HepG2 (cell line): Measurements from ENCODE around the gene EMILIN1. TPM values are rescaled to one million over a fixed set of nuclear protein-coding genes. Genes with fewer than 3 reads are reported as not detected.

Source experiments
- CERS6 ChIP-seq: sonication (generic); formaldehyde crosslinking; IDR thresholded peaks from 2 replicates; pipeline ENCODE4 v1.5.0; 2020; ENCODE audit warnings: missing genetic modification reagents
- ISL2 ChIP-seq: sonication (generic); formaldehyde crosslinking; IDR thresholded peaks from 2 replicates; pipeline ENCODE4 v1.5.0; 2020; ENCODE audit warnings: missing genetic modification reagents
- RELA ChIP-seq: sonication (generic); formaldehyde crosslinking; IDR thresholded peaks from 2 replicates; pipeline ENCODE4 v1.4.0; 2020; ENCODE audit warnings: missing genetic modification reagents
- SKIL ChIP-seq: sonication (generic); formaldehyde crosslinking; IDR thresholded peaks from 2 replicates; pipeline ENCODE4 v1.8.0; 2022; ENCODE audit warnings: missing genetic modification reagents, mild to moderate bottlenecking, moderate library complexity, borderline replicate concordance
- ZNF687 ChIP-seq: sonication (generic); formaldehyde crosslinking; IDR thresholded peaks from 2 replicates; pipeline ENCODE4 v1.5.1; 2020; ENCODE audit warnings: mild to moderate bottlenecking, missing genetic modification reagents, moderate library complexity
- polyA plus RNA-seq, 8 experiments: library from polyadenylated mRNA; depleted of rRNA in 3 of 8; stranded (reverse) in 7 of 8; unstranded in 1 of 8; fragments of >200 nt; fragmentation: Illumina TruSeq in 4 of 8; extraction: Trizol in 4 of 8; gene quantifications; 2 replicates each; pipeline versions ENCODE4 v1.2.1 to v1.2.3, GENCODE V29; 2011 to 2016; ENCODE audit warnings: low read depth in 4 of 8, missing spikeins in 1 of 8, mixed read lengths in 1 of 8; ENCODE audit not compliant: insufficient read depth in 1 of 8
- total RNA-seq, 5 experiments: library from RNA; depleted of rRNA; stranded (reverse); fragments of >200 nt; fragmentation: Illumina TruSeq; extraction: Trizol; gene quantifications; 2 replicates each; pipeline ENCODE4 v1.2.3, GENCODE V29; 2016; ENCODE audit warnings: low read depth in 1 of 5
- TF ChIP-seq, protein P1 (sequence below): sonication (generic); formaldehyde crosslinking; IDR thresholded peaks from 2 replicates; pipeline ENCODE4 v1.4.0; 2020; ENCODE audit warnings: mild to moderate bottlenecking, missing genetic modification reagents
- TF ChIP-seq, protein P2 (sequence below): IDR thresholded peaks from 2 replicates; pipeline ENCODE4 v1.6.1; 2016; ENCODE audit warnings: low read depth, missing genetic modification reagents, missing compliant biosample characterization

EMILIN1 gene
- total and polyA plus RNA-seq, 2 of the 13 experiments (the other 11 are each of a cell fraction or from before 2014, with no cell fraction given): 8.1 to 9.7 TPM

GRCh38 chr2:27054721-27055120 lies 23.7 kb upstream of the EMILIN1 start (continued):
- TF ChIP-seq, protein P1, sequence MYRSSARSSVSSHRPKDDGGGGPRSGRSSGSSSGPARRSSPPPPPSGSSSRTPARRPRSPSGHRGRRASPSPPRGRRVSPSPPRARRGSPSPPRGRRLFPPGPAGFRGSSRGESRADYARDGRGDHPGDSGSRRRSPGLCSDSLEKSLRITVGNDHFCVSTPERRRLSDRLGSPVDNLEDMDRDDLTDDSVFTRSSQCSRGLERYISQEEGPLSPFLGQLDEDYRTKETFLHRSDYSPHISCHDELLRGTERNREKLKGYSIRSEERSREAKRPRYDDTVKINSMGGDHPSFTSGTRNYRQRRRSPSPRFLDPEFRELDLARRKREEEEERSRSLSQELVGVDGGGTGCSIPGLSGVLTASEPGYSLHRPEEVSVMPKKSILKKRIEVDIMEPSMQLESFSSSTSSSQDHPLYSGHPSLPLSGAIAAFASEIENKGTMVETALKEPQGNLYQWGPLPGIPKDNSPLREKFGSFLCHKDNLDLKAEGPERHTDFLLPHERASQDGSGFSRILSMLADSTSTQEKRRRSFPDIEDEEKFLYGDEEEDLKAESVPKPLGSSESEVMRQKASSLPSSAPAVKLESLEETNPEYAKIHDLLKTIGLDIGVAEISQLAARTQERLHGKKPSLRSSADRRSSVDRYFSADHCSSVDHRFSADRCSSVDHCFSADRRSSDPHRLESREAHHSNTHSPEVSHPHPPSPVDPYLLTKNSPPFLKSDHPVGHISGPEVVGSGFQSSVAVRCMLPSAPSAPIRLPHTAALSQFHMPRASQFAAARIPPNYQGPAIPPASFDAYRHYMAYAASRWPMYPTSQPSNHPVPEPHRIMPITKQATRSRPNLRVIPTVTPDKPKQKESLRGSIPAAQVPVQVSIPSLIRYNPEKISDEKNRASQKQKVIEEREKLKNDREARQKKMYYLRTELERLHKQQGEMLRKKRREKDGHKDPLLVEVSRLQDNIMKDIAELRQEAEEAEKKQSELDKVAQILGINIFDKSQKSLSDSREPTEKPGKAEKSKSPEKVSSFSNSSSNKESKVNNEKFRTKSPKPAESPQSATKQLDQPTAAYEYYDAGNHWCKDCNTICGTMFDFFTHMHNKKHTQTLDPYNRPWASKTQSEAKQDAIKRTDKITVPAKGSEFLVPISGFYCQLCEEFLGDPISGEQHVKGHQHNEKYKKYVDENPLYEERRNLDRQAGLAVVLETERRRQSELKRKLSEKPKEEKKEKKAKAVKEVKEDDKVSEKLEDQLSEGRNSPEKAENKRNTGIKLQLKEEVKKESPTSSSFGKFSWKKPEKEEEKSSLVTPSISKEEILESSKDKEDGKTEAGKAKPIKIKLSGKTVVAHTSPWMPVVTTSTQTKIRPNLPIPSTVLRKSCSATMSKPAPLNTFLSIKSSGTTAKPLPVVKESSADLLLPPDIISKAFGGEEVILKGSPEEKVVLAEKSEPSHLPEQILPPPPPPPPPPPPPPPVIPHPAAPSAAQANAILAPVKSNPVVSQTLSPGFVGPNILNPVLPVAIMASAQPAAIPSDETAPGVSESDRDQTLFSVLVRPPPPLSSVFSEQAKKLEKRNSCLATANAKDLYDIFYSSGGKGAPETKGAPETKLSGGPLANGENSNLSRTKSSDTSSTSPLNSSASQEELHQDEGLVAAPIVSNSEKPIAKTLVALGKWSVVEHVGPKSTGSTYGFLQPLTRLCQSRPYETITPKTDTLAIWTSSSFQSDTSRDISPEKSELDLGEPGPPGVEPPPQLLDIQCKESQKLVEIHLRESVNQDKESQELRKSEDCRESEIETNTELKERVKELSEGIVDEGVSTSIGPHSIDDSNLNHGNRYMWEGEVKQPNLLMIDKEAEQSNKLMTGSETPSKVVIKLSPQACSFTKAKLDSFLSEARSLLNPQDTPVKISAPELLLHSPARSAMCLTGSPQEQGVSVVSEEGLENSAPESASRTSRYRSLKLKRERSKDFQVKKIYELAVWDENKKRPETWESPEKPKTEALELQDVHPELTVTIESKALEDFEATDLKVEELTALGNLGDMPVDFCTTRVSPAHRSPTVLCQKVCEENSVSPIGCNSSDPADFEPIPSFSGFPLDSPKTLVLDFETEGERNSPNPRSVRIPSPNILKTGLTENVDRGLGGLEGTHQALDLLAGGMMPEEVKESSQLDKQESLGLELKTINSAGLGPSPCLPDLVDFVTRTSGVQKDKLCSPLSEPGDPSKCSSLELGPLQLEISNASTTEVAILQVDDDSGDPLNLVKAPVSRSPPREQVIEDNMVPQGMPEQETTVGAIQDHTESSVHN (CRISPR knock-in tag): no peak
- no peak for TF ChIP-seq RELA (CRISPR knock-in tag)
- TF ChIP-seq, protein P2, sequence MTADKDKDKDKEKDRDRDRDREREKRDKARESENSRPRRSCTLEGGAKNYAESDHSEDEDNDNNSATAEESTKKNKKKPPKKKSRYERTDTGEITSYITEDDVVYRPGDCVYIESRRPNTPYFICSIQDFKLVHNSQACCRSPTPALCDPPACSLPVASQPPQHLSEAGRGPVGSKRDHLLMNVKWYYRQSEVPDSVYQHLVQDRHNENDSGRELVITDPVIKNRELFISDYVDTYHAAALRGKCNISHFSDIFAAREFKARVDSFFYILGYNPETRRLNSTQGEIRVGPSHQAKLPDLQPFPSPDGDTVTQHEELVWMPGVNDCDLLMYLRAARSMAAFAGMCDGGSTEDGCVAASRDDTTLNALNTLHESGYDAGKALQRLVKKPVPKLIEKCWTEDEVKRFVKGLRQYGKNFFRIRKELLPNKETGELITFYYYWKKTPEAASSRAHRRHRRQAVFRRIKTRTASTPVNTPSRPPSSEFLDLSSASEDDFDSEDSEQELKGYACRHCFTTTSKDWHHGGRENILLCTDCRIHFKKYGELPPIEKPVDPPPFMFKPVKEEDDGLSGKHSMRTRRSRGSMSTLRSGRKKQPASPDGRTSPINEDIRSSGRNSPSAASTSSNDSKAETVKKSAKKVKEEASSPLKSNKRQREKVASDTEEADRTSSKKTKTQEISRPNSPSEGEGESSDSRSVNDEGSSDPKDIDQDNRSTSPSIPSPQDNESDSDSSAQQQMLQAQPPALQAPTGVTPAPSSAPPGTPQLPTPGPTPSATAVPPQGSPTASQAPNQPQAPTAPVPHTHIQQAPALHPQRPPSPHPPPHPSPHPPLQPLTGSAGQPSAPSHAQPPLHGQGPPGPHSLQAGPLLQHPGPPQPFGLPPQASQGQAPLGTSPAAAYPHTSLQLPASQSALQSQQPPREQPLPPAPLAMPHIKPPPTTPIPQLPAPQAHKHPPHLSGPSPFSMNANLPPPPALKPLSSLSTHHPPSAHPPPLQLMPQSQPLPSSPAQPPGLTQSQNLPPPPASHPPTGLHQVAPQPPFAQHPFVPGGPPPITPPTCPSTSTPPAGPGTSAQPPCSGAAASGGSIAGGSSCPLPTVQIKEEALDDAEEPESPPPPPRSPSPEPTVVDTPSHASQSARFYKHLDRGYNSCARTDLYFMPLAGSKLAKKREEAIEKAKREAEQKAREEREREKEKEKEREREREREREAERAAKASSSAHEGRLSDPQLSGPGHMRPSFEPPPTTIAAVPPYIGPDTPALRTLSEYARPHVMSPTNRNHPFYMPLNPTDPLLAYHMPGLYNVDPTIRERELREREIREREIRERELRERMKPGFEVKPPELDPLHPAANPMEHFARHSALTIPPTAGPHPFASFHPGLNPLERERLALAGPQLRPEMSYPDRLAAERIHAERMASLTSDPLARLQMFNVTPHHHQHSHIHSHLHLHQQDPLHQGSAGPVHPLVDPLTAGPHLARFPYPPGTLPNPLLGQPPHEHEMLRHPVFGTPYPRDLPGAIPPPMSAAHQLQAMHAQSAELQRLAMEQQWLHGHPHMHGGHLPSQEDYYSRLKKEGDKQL (CRISPR knock-in tag): no peak
- TF ChIP-seq ZNF687: no peak
- TF ChIP-seq CERS6: no peak
- TF ChIP-seq SKIL (CRISPR knock-in tag): no peak
- TF ChIP-seq ISL2 (CRISPR knock-in tag): no peak
